ENCODE data around the gene MRM2. TPM values are rescaled to one million over a fixed set of nuclear protein-coding genes. Genes with fewer than 3 reads are reported as not detected.

The MRM2 gene
- total and polyA plus RNA-seq, 10 of the 15 experiments (the other 5 are each of a cell fraction or from before 2014, with no cell fraction given) = 43.2 to 128 (median 71.4) TPM

GRCh38 chr7:2233926-2234325, 8.1 kb downstream of the MRM2 start:
- peaks cover 9 to 13% of the 10 kb centered on the region in 2 experiments for H3K36me3 ChIP-seq (ENCODE audit: control insufficient read depth in 2 of 2, insufficient read depth in 2 of 2, low read length in 1 of 2)
- FAIRE-seq = no peak
- no TSS peak for BruUV-seq (replicated peaks)
- ChIA-PET RAD21 (ENCODE audit: unreplicated experiment) (no interaction called here), SMC1A (ENCODE audit: uncharacterized antibody, unreplicated experiment) (no interaction called here), CTCF (no interaction called here), POLR2A (interaction anchor here (0.7 kb wide), 1 partner anchor 90 kb away, joined by 4 read pairs; no protein-coding TSS in a partner anchor)
- H3K4me2 ChIP-seq (ENCODE audit: control insufficient read depth, insufficient read depth) = no peak overlapping the region
- no peak overlapping the region for H3K27ac ChIP-seq (ENCODE audit: control insufficient read depth, insufficient read depth)
- H3K79me2 ChIP-seq (ENCODE audit: control insufficient read depth, insufficient read depth, low read length) = peaks cover 46% of the 10 kb centered on the region
- no peak overlapping the region for H3K9ac ChIP-seq (ENCODE audit: control insufficient read depth, insufficient read depth, low read length)
- in situ Hi-C loops (cut with MboI) = no loop called here
- ATAC-seq = no peak
- H3K27me3 ChIP-seq (replicated peaks in 1 of 2; ENCODE audit: control insufficient read depth in 2 of 2, insufficient read depth in 2 of 2, low read length in 1 of 2) = no peaks in the 10 kb centered on the region
- intact Hi-C loops (cut with micrococcal nuclease; ENCODE audit: unreplicated experiment) = no loop called here
- H4K20me1 ChIP-seq (ENCODE audit: control insufficient read depth, insufficient read depth) = no peaks in the 10 kb centered on the region
- WGBS (ENCODE audit: insufficient coverage, insufficient replicate concordance, low lambda C conversion rate, missing lambda C conversion rate) = 96% methylated on average over 3 of the region's 3 CpGs
- H3K4me1 ChIP-seq (ENCODE audit: control insufficient read depth, insufficient read depth, low read length) = peaks cover 19% of the 10 kb centered on the region
- no peak for DNase-seq (ENCODE audit: low read depth, low spot score)
- H2AFZ ChIP-seq (ENCODE audit: control insufficient read depth, low read depth, low read length) = no peak overlapping the region
- TF ChIP-seq WRNIP1 (IDR thresholded peaks at IDR 0.05; ENCODE audit: borderline replicate concordance, low read depth, low read length) (no peak), NR2C2 (IDR thresholded peaks at IDR 0.05; ENCODE audit: borderline replicate concordance, control insufficient read depth, insufficient read length, low read depth) (no peak), TAF1 (IDR thresholded peaks at IDR 0.05; ENCODE audit: borderline replicate concordance, low read depth, low read length) (no peak), ESRRA (IDR thresholded peaks at IDR 0.05; ENCODE audit: low read length) (no peak), HDAC6 (IDR thresholded peaks at IDR 0.05; ENCODE audit: unreplicated experiment) (no peak), NFYB (IDR thresholded peaks at IDR 0.05; ENCODE audit: insufficient read depth, low read depth, low read length) (no peak), TCF7 (IDR thresholded peaks at IDR 0.05; ENCODE audit: borderline replicate concordance) (no peak), MYC (IDR thresholded peaks at IDR 0.05; ENCODE audit: insufficient read depth, insufficient read length, insufficient replicate concordance, low read length, severe bottlenecking) (no peak), POLR2A (IDR thresholded peaks at IDR 0.05; ENCODE audit: low read depth, low read length) (no peak), CTCF (IDR thresholded peaks at IDR 0.05 in 2 of 3, conservative IDR thresholded peaks at IDR 0.05 in 1 of 3; ENCODE audit: control insufficient read depth in 2 of 3, extremely low read depth in 1 of 3, insufficient read depth in 1 of 3, low read depth in 3 of 3, low read length in 3 of 3) (no peak)
- H3K4me3 ChIP-seq = no peak overlapping the region
- H3K9me3 ChIP-seq (replicated peaks; ENCODE audit: control insufficient read depth, insufficient read depth, low read length) = no peaks in the 10 kb centered on the region; the same call in 2 of the 3 replicates
